Omental fat pad (tissue), 4 donors: ENCODE data around the gene NAB2. TPM values are rescaled to one million over a fixed set of nuclear protein-coding genes. Genes with fewer than 3 reads are reported as not detected.

Source experiments
- ATAC-seq: fragments of 150-250 bp; one replicate; pipeline ENCODE4 v1.9.1; 2016; ENCODE audit warnings: mild to moderate bottlenecking, moderate library complexity; ENCODE audit not compliant: low FRiP score
- DNase-seq: peaks from one replicate; pipeline ENCODE4 v3.0.0-alpha.2; 2019; ENCODE audit warnings: low spot score
- total RNA-seq, 4 donors: library from RNA; depleted of rRNA; stranded (reverse); fragments of >200 nt; gene quantifications; one replicate each; pipeline ENCODE4 v1.1.0, GENCODE V29; 2016
- TF ChIP-seq, protein P1 (sequence below), 3 donors: fragments of 450-650 bp; IDR thresholded peaks; one replicate each; pipeline ENCODE4 v1.5.1; 2016 to 2017; ENCODE audit warnings: antibody characterized with exemption in 3 of 3, mild to moderate bottlenecking in 3 of 3, moderate library complexity in 2 of 3

NAB2 gene
- total RNA-seq = 10 to 100 TPM; 15.1 to 24.7 (median 18.1) TPM

DNA sequence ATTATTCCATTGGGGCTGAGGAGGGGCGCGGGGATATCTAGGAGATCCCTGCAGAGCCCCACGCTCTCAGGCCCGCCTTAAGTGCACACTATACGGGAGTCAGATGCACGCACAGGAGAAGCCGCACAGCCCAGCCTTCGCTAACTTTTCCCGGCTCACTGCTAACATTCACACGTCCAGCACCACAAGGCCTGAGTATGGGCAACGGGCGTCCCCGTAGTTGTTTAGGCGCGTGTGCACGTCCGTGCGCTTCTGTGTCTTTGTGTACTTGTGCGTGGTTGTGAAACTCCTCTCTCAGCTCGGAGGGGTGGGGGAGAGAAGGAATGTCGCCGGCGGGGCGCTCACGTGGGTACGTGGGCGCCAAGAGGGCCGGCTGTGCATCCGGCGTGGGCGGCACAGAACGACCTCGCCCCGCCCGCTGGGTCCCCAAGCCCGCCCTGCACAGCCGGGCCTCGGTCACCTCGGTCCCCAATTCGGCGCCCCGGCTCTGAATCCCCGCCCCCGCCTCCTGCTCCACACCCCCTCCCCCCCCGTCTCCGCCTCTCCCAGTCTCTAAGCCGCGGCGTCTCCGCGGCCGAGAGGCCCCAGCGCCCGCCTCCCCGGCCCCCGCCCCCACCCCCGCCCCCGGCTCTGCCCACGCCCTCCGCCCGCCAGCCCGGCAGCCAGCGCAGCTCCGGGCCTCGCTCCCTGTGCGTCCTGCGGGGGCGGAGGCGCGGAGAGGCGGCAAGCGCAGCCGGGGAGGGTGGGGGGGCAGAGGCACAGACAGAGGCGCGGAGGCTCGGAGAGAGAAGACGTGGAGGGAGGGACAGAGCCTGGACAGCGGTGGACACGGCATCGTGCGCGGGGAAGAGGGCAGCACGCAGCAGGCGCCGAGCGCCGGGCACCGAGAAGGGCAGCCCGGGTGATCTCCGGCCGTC is at the start of gene NAB2:
TSS of gene NAB2 (plus strand) at position 761 of the 917 bp plus-strand sequence. CDS start 158 bp downstream, outside the sequence.
- ATAC-seq (peak; percentile 37), DNase-seq (peak; percentile 72)

GRCh38 chr12:57040211-57040610 is 48.7 kb upstream of the NAB2 start:
- DNase-seq (no peak), ATAC-seq (no peak)
- TF ChIP-seq, protein P1, sequence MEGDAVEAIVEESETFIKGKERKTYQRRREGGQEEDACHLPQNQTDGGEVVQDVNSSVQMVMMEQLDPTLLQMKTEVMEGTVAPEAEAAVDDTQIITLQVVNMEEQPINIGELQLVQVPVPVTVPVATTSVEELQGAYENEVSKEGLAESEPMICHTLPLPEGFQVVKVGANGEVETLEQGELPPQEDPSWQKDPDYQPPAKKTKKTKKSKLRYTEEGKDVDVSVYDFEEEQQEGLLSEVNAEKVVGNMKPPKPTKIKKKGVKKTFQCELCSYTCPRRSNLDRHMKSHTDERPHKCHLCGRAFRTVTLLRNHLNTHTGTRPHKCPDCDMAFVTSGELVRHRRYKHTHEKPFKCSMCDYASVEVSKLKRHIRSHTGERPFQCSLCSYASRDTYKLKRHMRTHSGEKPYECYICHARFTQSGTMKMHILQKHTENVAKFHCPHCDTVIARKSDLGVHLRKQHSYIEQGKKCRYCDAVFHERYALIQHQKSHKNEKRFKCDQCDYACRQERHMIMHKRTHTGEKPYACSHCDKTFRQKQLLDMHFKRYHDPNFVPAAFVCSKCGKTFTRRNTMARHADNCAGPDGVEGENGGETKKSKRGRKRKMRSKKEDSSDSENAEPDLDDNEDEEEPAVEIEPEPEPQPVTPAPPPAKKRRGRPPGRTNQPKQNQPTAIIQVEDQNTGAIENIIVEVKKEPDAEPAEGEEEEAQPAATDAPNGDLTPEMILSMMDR (IDR thresholded peaks at IDR 0.05) = no peak

More for the DNA sequence above, at the start of gene NAB2:
- TF ChIP-seq, protein P1 (IDR thresholded peaks at IDR 0.05) = no peak

- ATAC-seq (no peak), DNase-seq (no peak)
- TF ChIP-seq, protein P1 (IDR thresholded peaks at IDR 0.05) = no peak
Observed at GRCh38 chr12:57040750-57041149, 48.2 kb upstream of the NAB2 start.

- TF ChIP-seq, protein P1 (IDR thresholded peaks at IDR 0.05) = no peak
- no peak for ATAC-seq
Observed at GRCh38 chr12:57042695-57043094, 46.2 kb upstream of the NAB2 start.

GRCh38 chr12:57044468-57044867 is 44.4 kb upstream of the NAB2 start:
- no peak for ATAC-seq

More at GRCh38 chr12:57042695-57043094, 46.2 kb upstream of the NAB2 start:
- DNase-seq = no peak

GRCh38 chr12:57044889-57045288 is 44.0 kb upstream of the NAB2 start:
- TF ChIP-seq, protein P1 (IDR thresholded peaks at IDR 0.05) = no peak
- DNase-seq (no peak), ATAC-seq (no peak)

More at GRCh38 chr12:57044468-57044867, 44.4 kb upstream of the NAB2 start:
- no peak for DNase-seq
- TF ChIP-seq, protein P1 (IDR thresholded peaks at IDR 0.05) = no peak
